ENCODE data around the gene MYNN.

- TF ChIP-seq, protein P1, sequence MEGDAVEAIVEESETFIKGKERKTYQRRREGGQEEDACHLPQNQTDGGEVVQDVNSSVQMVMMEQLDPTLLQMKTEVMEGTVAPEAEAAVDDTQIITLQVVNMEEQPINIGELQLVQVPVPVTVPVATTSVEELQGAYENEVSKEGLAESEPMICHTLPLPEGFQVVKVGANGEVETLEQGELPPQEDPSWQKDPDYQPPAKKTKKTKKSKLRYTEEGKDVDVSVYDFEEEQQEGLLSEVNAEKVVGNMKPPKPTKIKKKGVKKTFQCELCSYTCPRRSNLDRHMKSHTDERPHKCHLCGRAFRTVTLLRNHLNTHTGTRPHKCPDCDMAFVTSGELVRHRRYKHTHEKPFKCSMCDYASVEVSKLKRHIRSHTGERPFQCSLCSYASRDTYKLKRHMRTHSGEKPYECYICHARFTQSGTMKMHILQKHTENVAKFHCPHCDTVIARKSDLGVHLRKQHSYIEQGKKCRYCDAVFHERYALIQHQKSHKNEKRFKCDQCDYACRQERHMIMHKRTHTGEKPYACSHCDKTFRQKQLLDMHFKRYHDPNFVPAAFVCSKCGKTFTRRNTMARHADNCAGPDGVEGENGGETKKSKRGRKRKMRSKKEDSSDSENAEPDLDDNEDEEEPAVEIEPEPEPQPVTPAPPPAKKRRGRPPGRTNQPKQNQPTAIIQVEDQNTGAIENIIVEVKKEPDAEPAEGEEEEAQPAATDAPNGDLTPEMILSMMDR (IDR thresholded peaks at IDR 0.05), result no peak
- TF ChIP-seq POLR2A (IDR thresholded peaks at IDR 0.05), result no peak
Measured at GRCh38 chr3:169804681-169805080, 31.5 kb downstream of the MYNN start.
